Activated naive CD4-positive, alpha-beta T cell treated with anti-CD3 and anti-CD28 coated beads for 36 hours (primary cell): ENCODE data around the gene HELT. TPM values are rescaled to one million over a fixed set of nuclear protein-coding genes. Genes with fewer than 3 reads are reported as not detected.

Experiments
- CTCF ChIA-PET: fragments of 350-600 bp; sonication (Branson Sonifier 250); formaldehyde crosslinking; loops from one replicate; lab custom pipeline; 2021; ENCODE audit warnings: antibody characterized with exemption; lab: Charles Lee
- DNase-seq: peaks from one replicate; pipeline ENCODE4 v3.0.0-alpha.2; 2020
- H3K27ac Mint-ChIP-seq: one replicate; pipeline ENCODE4 v1.8.0; 2021; ENCODE audit warnings: mild to moderate bottlenecking, mixed read lengths
- H3K27me3 Mint-ChIP-seq: one replicate; pipeline ENCODE4 v1.8.0; 2021; ENCODE audit warnings: low read depth, mixed read lengths
- H3K36me3 Mint-ChIP-seq: one replicate; pipeline ENCODE4 v1.8.0; 2021; ENCODE audit warnings: low read depth, mixed read lengths
- H3K4me1 Mint-ChIP-seq: one replicate; pipeline ENCODE4 v1.8.0; 2021; ENCODE audit warnings: low read depth, mixed read lengths
- H3K4me3 Mint-ChIP-seq: one replicate; pipeline ENCODE4 v1.8.0; 2021; ENCODE audit warnings: mild to moderate bottlenecking, moderate library complexity, mixed read lengths
- H3K9me3 Mint-ChIP-seq: one replicate; pipeline ENCODE4 v1.8.0; 2021; ENCODE audit warnings: mixed read lengths
- intact Hi-C: fragments of 100-400 bp; cut with micrococcal nuclease; formaldehyde crosslinking; loops from one replicate; pipeline ENCODE4 v1.15.1; 2023
- total RNA-seq, 2 experiments: library from RNA; stranded (reverse); gene quantifications; one replicate each; pipeline ENCODE4 v1.2.3, GENCODE V29; 2021

The HELT gene
- total RNA-seq, 2 experiments from 2014 or later = not detected

DNA sequence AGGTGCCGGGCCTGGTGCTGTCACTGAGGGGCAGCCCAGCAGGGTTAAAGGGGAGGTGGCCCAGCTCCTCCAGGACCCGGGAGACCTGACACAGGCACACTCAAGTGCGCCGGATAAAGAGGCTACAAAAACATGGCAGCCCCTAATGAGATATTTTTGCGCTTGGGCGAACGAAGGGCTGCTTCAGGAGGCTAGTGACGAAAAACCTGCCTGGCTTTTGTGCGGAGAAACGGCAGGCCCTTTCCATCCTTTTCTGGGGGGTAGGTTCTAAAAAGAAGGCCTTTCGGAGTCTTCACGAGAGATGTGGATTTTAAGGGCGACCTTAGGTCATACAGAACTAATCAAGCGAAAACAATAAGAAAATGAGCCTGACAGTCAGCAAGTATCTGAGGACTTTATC lies 35.5 kb downstream of the HELT start:
- Mint-ChIP-seq H3K4me1 (no peaks in the 10 kb centered on the region), H3K27ac (no peak overlapping the region), H3K4me3 (no peak overlapping the region), H3K36me3 (no peaks in the 10 kb centered on the region), H3K27me3 (peaks cover 11% of the 10 kb centered on the region), H3K9me3 (no peaks in the 10 kb centered on the region)
- intact Hi-C loops = no loop called here
- DNase-seq = no peak
- CTCF ChIA-PET = interaction anchor here (0.7 kb wide), 1 partner anchor 14 kb away, joined by 3 read pairs; no protein-coding TSS in a partner anchor

- Mint-ChIP-seq H3K4me3 (no peak overlapping the region), H3K27me3 (peaks cover 11% of the 10 kb centered on the region)
- CTCF ChIA-PET = interaction anchor here (0.7 kb wide), 1 partner anchor 15 kb away, joined by 3 read pairs; no protein-coding TSS in a partner anchor
These were observed 36.0 kb downstream of the HELT start for GRCh38 chr4:185054272-185054671.

DNA sequence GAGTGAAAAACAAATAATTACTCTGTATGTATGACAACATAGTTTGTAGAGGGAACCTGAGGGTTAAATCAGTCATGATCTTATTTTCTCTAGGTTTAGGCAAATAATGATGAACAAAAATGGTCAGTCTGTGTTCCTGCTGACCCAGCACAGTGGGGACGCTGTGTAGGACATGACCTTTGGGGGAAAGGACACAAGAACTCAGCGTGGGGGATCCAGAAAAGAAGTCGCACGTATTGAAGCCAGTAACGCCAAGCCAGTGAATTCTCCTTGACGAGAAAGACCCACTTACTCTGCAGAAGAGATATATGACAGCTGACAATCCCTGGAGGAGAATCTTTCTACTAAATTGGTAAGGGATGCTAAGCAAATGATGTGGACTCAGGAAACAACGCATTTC lies 36.6 kb downstream of the HELT start:
- no peaks in the 10 kb centered on the region for H3K36me3 Mint-ChIP-seq
- intact Hi-C loops = no loop called here

More at GRCh38 chr4:185054272-185054671, 36.0 kb downstream of the HELT start:
- no peak for DNase-seq
- Mint-ChIP-seq H3K36me3 (no peaks in the 10 kb centered on the region), H3K9me3 (no peaks in the 10 kb centered on the region), H3K4me1 (no peaks in the 10 kb centered on the region), H3K27ac (no peak overlapping the region)
- intact Hi-C loops = no loop called here

DNA sequence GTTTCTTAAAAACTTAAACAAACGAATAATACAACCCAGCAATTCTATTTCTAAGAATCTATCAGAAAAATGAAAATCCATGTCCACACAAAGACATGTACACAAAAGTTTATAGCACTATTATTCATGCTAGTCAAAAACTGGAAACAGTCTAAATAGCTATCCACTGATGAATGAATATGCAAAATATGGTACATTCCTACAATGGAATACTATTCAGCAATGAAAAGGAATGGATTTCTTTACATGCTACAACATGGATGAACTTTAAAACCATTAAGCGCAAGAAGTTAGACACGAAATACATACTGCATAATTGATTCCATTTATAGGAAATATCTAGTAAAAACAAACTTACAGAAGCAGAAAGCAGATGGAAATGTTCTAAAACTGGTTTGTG lies 43.3 kb downstream of the HELT start:
- intact Hi-C loops = loop anchor here (5.0 kb wide), 1 partner anchor 1716 kb away; no protein-coding TSS in a partner anchor
- H3K36me3 Mint-ChIP-seq = no peaks in the 10 kb centered on the region

More for the DNA sequence above, 36.6 kb downstream of the HELT start:
- Mint-ChIP-seq H3K27me3 (peaks cover 9% of the 10 kb centered on the region), H3K9me3 (no peaks in the 10 kb centered on the region), H3K4me3 (no peak overlapping the region), H3K27ac (no peak overlapping the region), H3K4me1 (no peaks in the 10 kb centered on the region)
- DNase-seq = no peak
- CTCF ChIA-PET = no interaction called here

GRCh38 chr4:185062606-185063005 lies 44.3 kb downstream of the HELT start:
- H3K9me3 Mint-ChIP-seq = no peaks in the 10 kb centered on the region
- H3K4me3 Mint-ChIP-seq = no peak overlapping the region
- intact Hi-C loops = loop anchor here (5.0 kb wide), 1 partner anchor 1715 kb away; no protein-coding TSS in a partner anchor
- no peak for DNase-seq
- CTCF ChIA-PET = no interaction called here
- H3K27ac Mint-ChIP-seq = no peak overlapping the region
- H3K36me3 Mint-ChIP-seq = no peaks in the 10 kb centered on the region
- H3K27me3 Mint-ChIP-seq = peaks cover 2% of the 10 kb centered on the region
- no peaks in the 10 kb centered on the region for H3K4me1 Mint-ChIP-seq

More for the DNA sequence above, 43.3 kb downstream of the HELT start:
- CTCF ChIA-PET = no interaction called here
- peaks cover 2% of the 10 kb centered on the region for H3K27me3 Mint-ChIP-seq
- H3K27ac Mint-ChIP-seq = no peak overlapping the region
- no peaks in the 10 kb centered on the region for H3K4me1 Mint-ChIP-seq
- no peak overlapping the region for H3K4me3 Mint-ChIP-seq
- no peaks in the 10 kb centered on the region for H3K9me3 Mint-ChIP-seq
- DNase-seq = no peak

DNA sequence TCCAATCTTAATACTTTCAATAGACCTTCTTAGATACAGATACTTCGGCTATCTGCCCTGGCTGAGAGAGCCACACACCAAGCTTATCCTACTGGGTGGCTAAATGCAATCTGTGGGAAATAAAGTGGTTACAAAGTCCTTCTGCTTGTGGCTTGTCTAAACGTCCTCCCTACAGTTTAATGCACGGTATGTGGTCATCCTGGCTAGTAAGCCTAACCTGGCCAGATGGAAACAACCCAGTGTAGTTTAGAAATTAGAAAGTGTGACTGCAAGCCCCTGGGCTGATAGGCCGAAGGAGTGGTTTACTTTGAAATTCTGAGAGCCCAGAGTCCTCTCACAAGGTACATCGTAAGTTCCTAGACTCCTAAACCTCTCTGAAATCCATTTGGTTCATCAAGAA lies 47.9 kb downstream of the HELT start:
- H3K27ac Mint-ChIP-seq = no peak overlapping the region
- intact Hi-C loops = no loop called here
- H3K4me1 Mint-ChIP-seq = no peaks in the 10 kb centered on the region
- no peaks in the 10 kb centered on the region for H3K9me3 Mint-ChIP-seq
- CTCF ChIA-PET = no interaction called here
- H3K36me3 Mint-ChIP-seq = no peaks in the 10 kb centered on the region
- no peak for DNase-seq
- no peak overlapping the region for H3K4me3 Mint-ChIP-seq
- H3K27me3 Mint-ChIP-seq = peaks cover 5% of the 10 kb centered on the region

DNA sequence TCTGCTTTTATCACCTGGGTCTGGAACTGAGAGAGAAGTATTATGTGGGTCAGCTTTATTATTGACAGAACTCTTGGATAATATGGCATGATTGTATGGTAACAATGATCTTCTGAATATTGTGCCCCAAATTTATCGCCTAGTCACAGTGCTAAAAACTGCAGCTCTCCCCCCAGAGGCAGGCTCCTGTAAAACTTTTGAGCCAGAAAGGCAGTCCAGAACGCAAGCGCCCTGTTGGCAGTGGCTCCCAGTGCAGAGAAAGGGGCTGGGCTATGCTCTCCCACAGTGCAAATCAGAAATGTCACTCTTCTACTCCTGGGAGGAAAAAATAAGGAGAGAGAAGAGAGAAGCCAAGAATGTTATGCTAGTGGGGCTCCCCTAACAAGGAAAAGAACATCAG lies 50.5 kb downstream of the HELT start:
- peaks cover 5% of the 10 kb centered on the region for H3K27me3 Mint-ChIP-seq
- no peak overlapping the region for H3K4me3 Mint-ChIP-seq
- no peak for DNase-seq
- no peaks in the 10 kb centered on the region for H3K9me3 Mint-ChIP-seq
- no peaks in the 10 kb centered on the region for H3K36me3 Mint-ChIP-seq
- no peak overlapping the region for H3K27ac Mint-ChIP-seq
- CTCF ChIA-PET = interaction anchor here (0.6 kb wide), 1 partner anchor 24 kb away, joined by 3 read pairs; no protein-coding TSS in a partner anchor
- intact Hi-C loops = no loop called here
- H3K4me1 Mint-ChIP-seq = no peaks in the 10 kb centered on the region

Other genes with a start within 250 kb of the HELT start
- gene ACSL1, start 192.5 kb upstream of the HELT start, total RNA-seq = 10 to 100 TPM; 29.8 to 31.9 TPM
- gene SLC25A4, start 124.8 kb downstream of the HELT start, total RNA-seq = 1 to 10 TPM; 4.3 to 5.0 TPM
- gene CFAP97, start 185.5 kb downstream of the HELT start, total RNA-seq = 10 to 100 TPM; 38.4 to 43.6 TPM
- 10 to 100 TPM; 11.0 to 14.6 TPM for gene SNX25, start 191.1 kb downstream of the HELT start, total RNA-seq